ENCODE data around the gene PHACTR1.

The PHACTR1 gene

GRCh38 chr6:12802440-12802839, 85.9 kb downstream of the PHACTR1 start:
- DNase-seq (ENCODE audit: low spot score) (no peak), FAIRE-seq (no peak)

GRCh38 chr6:12803486-12803885, 86.9 kb downstream of the PHACTR1 start:
- no peak for FAIRE-seq
- DNase-seq (ENCODE audit: low spot score) = no peak

DNA sequence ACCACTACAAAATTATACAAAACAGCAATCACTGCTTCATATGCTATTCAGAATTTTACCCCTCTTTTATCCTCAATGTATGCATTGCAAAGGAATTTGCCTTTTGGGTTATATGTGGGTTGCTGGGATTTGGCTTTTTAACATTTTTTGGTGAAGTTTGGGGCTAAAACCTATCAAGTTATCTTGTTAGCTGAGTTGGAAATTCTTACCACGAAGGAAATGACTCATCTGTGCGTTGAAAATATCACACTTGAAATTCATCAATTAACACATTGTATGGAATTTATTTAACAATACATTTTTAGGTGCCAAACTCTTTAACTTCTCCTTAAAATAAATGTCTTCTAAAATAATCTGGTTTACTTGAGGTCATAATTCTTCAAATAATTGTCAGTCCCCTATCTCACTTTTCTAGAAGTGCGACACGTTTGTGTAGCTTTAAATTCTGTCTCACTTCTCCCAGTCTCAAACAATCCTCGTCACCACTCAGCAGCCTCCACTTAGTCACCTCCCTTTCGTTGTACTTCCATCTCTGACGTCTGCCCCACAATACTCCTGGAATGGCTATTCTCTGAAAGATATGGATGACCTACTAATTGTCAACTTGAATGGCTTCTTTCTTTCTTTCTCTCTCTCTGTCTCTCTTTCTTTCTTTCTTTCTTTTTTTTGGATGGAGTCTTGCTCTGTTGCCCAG, 88.5 kb downstream of the PHACTR1 start:
- DNase-seq (ENCODE audit: low spot score) (no peak), FAIRE-seq (no peak)

DNA sequence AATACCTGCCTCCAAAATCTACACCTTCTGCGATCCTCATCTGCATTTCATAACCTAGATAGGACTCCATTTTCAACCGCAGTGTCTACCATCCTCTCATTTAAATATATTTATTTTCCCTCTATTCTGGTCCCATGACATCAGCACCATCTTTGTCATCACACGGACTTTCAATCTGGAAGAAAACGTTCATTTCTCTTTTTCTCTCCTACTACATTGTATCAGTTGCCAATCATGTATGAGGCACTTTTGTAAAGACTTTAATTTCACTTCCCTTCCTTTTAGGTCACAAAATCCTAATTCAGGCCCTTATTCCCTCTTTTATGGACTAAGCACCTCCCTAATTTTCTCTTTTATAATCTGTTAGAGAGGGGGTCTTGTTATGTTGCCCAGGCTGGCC, 89.6 kb downstream of the PHACTR1 start:
- FAIRE-seq = no peak

DNA sequence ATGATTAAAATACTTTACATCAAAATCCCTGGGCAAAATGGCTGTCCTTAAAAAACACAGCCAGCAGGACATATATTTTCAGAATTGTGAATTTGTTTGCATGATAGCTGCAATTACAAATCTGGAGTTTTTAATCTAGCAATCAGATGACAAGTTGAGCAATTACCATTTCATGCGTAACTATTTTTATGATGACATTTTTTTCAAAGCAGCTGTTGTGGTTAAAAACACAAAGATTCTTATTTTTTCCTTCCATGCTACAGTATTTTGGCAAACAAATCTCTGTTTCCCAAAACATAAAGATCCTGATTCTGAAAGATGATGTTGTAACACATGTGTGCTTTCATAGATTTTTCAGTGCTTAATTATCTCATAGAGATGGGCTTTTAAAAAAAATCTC, 90.2 kb downstream of the PHACTR1 start:
- no peak for DNase-seq (ENCODE audit: low spot score)

More for the DNA sequence above, 89.6 kb downstream of the PHACTR1 start:
- DNase-seq (ENCODE audit: low spot score) = no peak

GRCh38 chr6:12811519-12811918, 95.0 kb downstream of the PHACTR1 start:
- no peak for DNase-seq (ENCODE audit: low spot score)
- FAIRE-seq = no peak

More for the DNA sequence above, 90.2 kb downstream of the PHACTR1 start:
- FAIRE-seq = no peak

- DNase-seq (ENCODE audit: low spot score) = no peak
- FAIRE-seq = no peak
Observed at GRCh38 chr6:12813321-12813720, 96.8 kb downstream of the PHACTR1 start.

DNA sequence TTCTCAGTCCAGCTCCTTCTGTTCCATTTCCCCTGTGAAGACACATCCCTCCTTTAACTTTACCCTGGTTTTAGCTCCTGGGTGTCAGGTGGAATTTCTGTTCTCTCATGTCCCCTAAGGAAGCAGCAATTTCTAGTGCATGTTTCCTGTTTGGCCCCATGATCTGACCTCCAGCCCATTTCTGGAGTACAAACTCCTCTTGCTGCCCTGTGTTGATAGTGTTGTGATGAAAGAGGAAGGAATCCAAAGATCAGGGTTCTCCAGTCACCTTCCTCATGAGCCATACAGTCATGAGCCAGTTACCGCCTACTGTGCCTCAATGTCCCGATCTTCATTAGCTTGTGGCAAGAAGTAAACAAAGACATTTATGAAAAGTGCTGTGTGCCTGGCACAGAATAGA, 97.4 kb downstream of the PHACTR1 start:
- no peak for DNase-seq (ENCODE audit: low spot score)
- FAIRE-seq = no peak

GRCh38 chr6:12815089-12815488, 98.5 kb downstream of the PHACTR1 start:
- FAIRE-seq (no peak), DNase-seq (ENCODE audit: low spot score) (no peak)

DNA sequence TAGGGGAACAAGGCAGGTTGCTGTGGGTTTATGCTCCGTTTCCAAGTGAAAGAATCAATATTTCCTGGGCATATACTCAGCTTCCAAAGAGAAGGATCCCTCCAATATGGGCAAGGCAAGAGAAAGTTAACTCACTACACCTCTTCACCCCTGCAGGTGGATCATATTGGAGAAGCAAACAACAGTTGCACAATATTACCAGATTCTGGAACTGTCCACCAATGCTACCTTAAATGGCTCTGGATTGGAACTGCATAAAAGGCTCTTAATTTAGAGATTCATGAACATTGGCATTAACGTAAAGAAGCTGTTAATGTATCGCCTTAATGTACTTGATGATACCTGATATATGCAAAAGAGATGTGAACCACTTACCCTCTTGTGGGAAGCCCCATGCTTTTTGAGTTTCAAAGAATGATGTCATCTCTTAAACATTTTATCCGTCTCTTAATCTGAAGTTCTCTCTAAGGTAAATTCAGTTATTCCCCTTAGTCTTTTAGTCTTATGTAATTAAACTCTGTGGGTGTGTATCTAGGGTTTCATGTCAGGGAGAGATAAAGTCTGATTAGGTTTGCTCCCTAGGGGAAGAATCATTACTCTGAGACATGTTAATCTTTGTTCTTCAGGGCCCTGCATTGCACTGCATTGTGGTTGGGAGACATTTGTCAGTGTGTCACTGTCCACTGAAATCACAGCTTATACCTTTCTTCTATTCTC, 99.5 kb downstream of the PHACTR1 start:
- FAIRE-seq = no peak
- no peak for DNase-seq (ENCODE audit: low spot score)

GRCh38 chr6:12818324-12818723, 101.8 kb downstream of the PHACTR1 start:
- no peak for FAIRE-seq
- DNase-seq (ENCODE audit: low spot score) = no peak

- FAIRE-seq = no peak
- DNase-seq (ENCODE audit: low spot score) = no peak
Observed at GRCh38 chr6:12823847-12824246, 107.3 kb downstream of the PHACTR1 start.

DNA sequence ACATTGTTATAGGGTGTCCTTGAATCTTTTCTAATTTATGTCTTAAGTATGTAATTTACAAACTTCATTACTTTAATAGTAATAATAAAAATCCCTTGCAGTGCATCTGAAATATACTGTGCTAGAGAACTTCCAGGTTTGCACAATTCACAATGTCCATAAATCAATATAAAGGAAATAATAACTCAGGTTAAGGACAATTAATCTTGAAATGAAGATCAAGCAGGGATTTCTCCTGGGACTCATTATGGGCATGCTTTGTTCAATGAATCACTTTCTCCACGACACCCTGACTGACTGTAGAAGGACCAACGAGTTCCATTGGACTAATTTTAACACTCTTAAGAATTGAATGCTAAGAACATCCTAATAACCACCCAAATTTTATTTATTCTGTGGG, 110.0 kb downstream of the PHACTR1 start:
- DNase-seq (ENCODE audit: low spot score) = no peak
- FAIRE-seq = no peak

- no peak for DNase-seq (ENCODE audit: low spot score)
- FAIRE-seq = no peak
Observed at GRCh38 chr6:12827921-12828320, 111.4 kb downstream of the PHACTR1 start.

- FAIRE-seq = no peak
Observed at GRCh38 chr6:12832226-12832735, 115.7 kb downstream of the PHACTR1 start.

DNA sequence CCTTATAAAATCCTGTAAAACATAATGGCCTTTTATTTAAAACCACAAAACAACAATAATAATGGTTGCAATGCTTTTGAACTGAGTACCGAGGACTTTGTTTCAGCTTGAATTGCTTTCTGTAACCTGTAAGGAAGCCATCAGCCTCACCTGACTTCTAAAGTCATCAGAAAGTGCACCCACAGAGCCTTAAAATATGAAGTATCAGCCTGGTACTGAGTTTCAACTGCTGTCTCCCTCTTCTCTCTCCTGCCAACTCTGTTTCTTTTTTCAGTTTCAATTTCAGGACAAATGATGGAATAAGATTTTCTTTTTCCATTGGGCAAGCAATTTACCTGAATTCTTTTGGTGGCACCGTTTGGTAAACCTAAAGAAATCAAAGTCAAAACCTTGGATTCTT, 119.4 kb downstream of the PHACTR1 start:
- DNase-seq (ENCODE audit: low spot score) (no peak), FAIRE-seq (no peak)

More at GRCh38 chr6:12832226-12832735, 115.7 kb downstream of the PHACTR1 start:
- DNase-seq (ENCODE audit: low spot score) = no peak

- FAIRE-seq (no peak), DNase-seq (ENCODE audit: low spot score) (no peak)
Observed at GRCh38 chr6:12841619-12842018, 125.1 kb downstream of the PHACTR1 start.

- DNase-seq (ENCODE audit: low spot score) = no peak
- no peak for FAIRE-seq
Observed at GRCh38 chr6:12842114-12842513, 125.5 kb downstream of the PHACTR1 start.

DNA sequence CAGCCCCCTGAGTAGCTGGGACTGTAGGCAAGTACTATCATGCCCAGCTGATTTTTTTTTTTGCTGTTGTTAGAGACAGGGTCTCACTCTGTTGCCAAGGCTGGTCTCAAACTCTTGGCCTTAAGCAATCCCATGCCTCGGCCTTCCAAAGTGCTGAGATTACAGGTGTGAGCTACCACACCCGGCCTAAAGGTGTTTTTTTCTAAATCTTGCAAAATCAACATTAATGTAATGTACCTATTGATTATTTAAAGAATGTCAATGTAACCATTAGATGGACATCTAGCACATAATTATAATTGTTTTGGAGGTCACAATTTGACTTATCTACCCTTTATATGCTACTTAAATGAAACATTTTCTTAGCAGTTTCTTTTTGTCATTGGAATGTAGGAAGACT, 126.1 kb downstream of the PHACTR1 start:
- no peak for FAIRE-seq
- no peak for DNase-seq (ENCODE audit: low spot score)

- DNase-seq (ENCODE audit: low spot score) (no peak), FAIRE-seq (no peak)
Observed at GRCh38 chr6:12844284-12845223, 128.0 kb downstream of the PHACTR1 start.

DNA sequence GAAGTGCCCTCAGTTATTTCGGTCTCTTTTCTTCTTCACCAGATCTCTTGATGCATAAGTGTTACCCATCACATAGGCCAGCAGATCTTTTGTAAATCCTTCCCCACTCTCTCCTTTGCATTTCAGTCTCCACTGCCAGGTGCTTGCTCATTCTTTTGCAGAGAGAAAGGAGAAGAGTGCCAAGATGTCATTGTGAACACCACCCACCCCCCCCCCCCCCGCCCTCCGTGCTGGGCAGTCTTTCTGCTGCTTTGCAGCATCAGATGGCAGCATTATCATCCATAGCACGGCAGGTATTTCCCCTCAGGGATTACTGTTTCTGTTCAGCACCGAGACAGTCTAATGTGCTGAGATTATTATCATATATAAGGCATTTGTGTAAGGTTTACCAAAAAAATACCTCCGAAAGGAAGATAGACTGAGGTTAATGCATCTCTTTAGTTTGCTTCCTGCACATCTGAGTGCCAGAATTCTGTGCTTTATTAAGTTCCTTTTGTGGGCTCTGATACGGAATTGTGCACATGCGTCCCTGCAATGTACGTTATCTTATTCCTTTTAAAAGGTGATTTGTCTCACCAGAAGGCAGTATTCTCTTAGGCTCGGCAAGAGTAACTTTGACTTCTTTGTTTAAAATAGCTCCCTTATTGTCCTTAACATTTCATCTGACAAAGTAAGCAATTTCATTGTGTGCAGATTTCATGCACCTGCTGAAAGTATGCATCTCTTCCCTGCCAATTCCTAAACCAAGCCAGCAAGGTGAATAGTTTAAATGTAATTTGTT, 128.8 kb downstream of the PHACTR1 start:
- FAIRE-seq (no peak), DNase-seq (ENCODE audit: low spot score) (no peak)

Measured in RCC 7860 (cell line).